ENCODE data around the gene LIMS2. TPM values are rescaled to one million over a fixed set of nuclear protein-coding genes. Genes with fewer than 3 reads are reported as not detected.

LIMS2 gene
- total and polyA plus RNA-seq, 5 experiments from 2014 or later: 3.4 to 12.5 (median 10.1) TPM

GRCh38 chr2:127659408-127660290 lies 15.7 kb downstream of the LIMS2 start:
- Mint-ChIP-seq H3K36me3 (peaks cover 0 to 3% (median 0%) of the 10 kb centered on the region in 3 donors), H3K4me1 (peaks cover 0 to 7% (median 3%) of the 10 kb centered on the region in 4 donors), H3K9me3 (no peaks in the 10 kb centered on the region), H3K4me3 (no peak overlapping the region), H3K27ac (no peak overlapping the region), H3K27me3 (peaks cover 12 to 46% (median 28%) of the 10 kb centered on the region in 5 donors)
- ATAC-seq (no peak), DNase-seq (peak in 1 of 10 donors; percentile 38)
- POLR2A ChIA-PET: no interaction called here

- Mint-ChIP-seq H3K4me3 (no peak overlapping the region), H3K27ac (no peak overlapping the region), H3K4me1 (peaks cover 0 to 6% (median 3%) of the 10 kb centered on the region in 4 donors), H3K36me3 (peaks cover 0 to 4% (median 0%) of the 10 kb centered on the region in 3 donors), H3K27me3 (peaks cover 12 to 42% (median 27%) of the 10 kb centered on the region in 5 donors), H3K9me3 (no peaks in the 10 kb centered on the region)
- POLR2A ChIA-PET: no interaction called here
- ATAC-seq (no peak), DNase-seq (peak in 1 of 10 donors; percentile 50)
These were observed 16.5 kb downstream of the LIMS2 start for GRCh38 chr2:127658641-127659407.

DNA sequence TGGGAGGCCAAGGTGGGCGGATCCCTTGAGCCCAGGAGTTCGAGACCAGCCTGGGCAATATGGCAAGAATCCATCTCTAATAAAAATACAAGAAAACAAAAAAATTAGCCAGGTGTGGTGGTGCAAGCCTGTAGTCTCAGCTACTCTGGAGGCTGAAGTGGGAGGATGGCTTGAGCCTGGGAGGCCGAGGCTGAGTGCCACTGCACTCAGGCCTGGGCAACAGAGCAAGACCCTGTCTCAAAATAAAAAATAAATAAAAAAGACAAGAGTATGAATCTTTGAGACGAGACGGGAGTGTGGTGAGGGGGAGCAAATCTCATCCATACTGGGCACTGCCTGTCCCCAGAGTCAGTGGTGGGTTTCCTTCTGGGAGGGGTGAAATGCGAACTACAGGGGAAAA lies 17.2 kb downstream of the LIMS2 start:
- ATAC-seq (no peak), DNase-seq (no peak)
- peak overlapping the region in 1 of 10 donors; percentile 68 for H3K27ac Mint-ChIP-seq
- no peaks in the 10 kb centered on the region for H3K4me1 Mint-ChIP-seq
- H3K4me3 Mint-ChIP-seq: no peak overlapping the region
- peaks cover 6 to 35% (median 20%) of the 10 kb centered on the region in 5 donors for H3K27me3 Mint-ChIP-seq
- POLR2A ChIA-PET: no interaction called here
- H3K36me3 Mint-ChIP-seq: peaks cover 0 to 2% (median 0%) of the 10 kb centered on the region in 3 donors
- H3K9me3 Mint-ChIP-seq: no peaks in the 10 kb centered on the region

DNA sequence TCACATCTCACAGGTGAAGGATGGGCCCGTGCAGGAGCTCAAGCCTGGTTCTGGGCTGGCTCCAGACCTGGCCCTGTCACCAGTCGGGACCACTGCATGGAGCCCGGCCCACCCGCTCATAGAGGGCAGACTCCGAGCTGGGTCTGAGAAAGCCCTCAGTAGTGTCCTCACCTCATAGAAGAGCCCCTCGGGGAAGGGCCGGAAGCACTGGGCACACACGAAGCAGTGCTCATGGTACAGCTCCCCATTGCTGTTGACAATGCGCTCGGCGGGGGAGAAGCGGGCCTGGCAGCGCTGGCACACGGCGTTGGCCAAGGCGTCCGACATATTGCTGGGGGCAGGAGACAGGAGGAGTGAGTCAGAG lies 18.1 kb downstream of the LIMS2 start:
- no peak overlapping the region for H3K27ac Mint-ChIP-seq
- DNase-seq (no peak), ATAC-seq (no peak)

DNA sequence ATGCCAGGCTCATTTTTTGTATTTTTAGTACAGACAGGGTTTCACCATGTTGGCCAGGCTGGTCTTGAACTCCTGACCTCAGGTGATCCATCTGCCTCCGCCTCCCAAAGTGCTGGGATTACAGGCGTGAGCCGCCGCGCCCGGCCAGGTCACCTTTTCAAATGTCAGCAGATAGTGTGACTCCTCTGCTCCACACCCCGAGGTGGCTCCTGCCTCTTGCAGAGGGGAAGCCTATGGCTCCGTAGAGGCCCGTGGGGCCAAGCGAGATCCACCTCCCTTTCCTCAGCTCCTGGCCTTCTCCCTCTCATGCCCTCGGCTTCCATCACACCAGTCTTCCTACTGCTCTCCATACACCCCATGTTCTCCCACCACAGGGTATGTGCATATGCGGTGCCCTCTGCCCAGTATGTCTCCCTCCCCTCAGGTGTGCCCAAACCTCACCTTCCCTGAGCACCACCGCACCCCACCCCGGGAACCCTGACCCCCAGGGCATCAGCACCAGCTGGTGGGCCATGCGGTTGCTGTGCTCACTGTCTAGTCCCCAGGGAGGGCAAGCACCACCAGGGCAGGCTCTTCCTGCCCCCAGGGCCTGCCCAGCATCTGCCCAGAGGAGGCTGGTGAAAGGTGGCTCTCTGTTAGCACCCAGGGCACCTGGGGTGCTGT lies 18.6 kb downstream of the LIMS2 start:
- peaks cover 0 to 12% (median under 1%) of the 10 kb centered on the region in 4 donors for H3K4me1 Mint-ChIP-seq
- H3K4me3 Mint-ChIP-seq: no peak overlapping the region
- no peak overlapping the region for H3K27ac Mint-ChIP-seq
- peak in 1 of 10 donors; percentile 50 for DNase-seq
- ATAC-seq: no peak
- peaks cover 0 to 2% (median 0%) of the 10 kb centered on the region in 3 donors for H3K36me3 Mint-ChIP-seq
- H3K9me3 Mint-ChIP-seq: no peaks in the 10 kb centered on the region
- peaks cover 0 to 23% (median 13%) of the 10 kb centered on the region in 5 donors for H3K27me3 Mint-ChIP-seq
- POLR2A ChIA-PET: no interaction called here

More for the DNA sequence above, 18.1 kb downstream of the LIMS2 start:
- no peak overlapping the region for H3K4me3 Mint-ChIP-seq
- H3K36me3 Mint-ChIP-seq: peaks cover 0 to 2% (median 0%) of the 10 kb centered on the region in 3 donors
- POLR2A ChIA-PET: no interaction called here
- peaks cover 0 to 8% (median under 1%) of the 10 kb centered on the region in 4 donors for H3K4me1 Mint-ChIP-seq
- H3K27me3 Mint-ChIP-seq: peaks cover 1 to 28% (median 17%) of the 10 kb centered on the region in 5 donors
- H3K9me3 Mint-ChIP-seq: no peaks in the 10 kb centered on the region

GRCh38 chr2:127655209-127656073 lies 19.9 kb downstream of the LIMS2 start:
- H3K36me3 Mint-ChIP-seq: peaks cover 0 to 2% (median 0%) of the 10 kb centered on the region in 3 donors
- DNase-seq: peak in 1 of 10 donors; percentile 45
- no peaks in the 10 kb centered on the region for H3K9me3 Mint-ChIP-seq
- no peak overlapping the region for H3K27ac Mint-ChIP-seq
- no peak overlapping the region for H3K4me3 Mint-ChIP-seq
- peaks cover 0 to 10% (median 2%) of the 10 kb centered on the region in 5 donors for H3K27me3 Mint-ChIP-seq
- POLR2A ChIA-PET: no interaction called here
- ATAC-seq: no peak
- peaks cover 0 to 12% (median under 1%) of the 10 kb centered on the region in 4 donors for H3K4me1 Mint-ChIP-seq

DNA sequence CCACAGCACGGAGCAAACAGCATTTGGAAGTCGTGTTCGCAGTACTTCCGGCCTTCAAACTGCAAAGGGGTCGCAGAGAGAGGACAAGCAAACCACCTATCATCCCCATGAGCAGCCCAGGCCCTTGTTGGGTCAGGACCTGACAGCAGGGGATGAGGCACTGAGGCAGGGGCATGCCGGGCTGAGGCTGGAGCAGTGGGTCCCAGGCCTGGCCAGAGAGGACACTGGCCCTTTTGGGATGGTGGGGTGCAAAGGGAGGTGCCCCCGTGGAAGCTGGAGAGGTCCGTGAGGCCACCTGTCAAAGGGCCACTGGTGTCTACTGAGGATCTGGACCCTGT lies 20.5 kb downstream of the LIMS2 start:
- Mint-ChIP-seq H3K4me3 (no peak overlapping the region), H3K27ac (no peak overlapping the region), H3K9me3 (no peaks in the 10 kb centered on the region), H3K4me1 (peaks cover under 1 to 14% (median 1%) of the 10 kb centered on the region in 4 donors), H3K27me3 (peaks cover 0 to 8% (median 0%) of the 10 kb centered on the region in 5 donors), H3K36me3 (peaks cover 0 to 2% (median 0%) of the 10 kb centered on the region in 3 donors)
- no peak for ATAC-seq
- POLR2A ChIA-PET: no interaction called here
- peak in 1 of 10 donors; percentile 45 for DNase-seq

DNA sequence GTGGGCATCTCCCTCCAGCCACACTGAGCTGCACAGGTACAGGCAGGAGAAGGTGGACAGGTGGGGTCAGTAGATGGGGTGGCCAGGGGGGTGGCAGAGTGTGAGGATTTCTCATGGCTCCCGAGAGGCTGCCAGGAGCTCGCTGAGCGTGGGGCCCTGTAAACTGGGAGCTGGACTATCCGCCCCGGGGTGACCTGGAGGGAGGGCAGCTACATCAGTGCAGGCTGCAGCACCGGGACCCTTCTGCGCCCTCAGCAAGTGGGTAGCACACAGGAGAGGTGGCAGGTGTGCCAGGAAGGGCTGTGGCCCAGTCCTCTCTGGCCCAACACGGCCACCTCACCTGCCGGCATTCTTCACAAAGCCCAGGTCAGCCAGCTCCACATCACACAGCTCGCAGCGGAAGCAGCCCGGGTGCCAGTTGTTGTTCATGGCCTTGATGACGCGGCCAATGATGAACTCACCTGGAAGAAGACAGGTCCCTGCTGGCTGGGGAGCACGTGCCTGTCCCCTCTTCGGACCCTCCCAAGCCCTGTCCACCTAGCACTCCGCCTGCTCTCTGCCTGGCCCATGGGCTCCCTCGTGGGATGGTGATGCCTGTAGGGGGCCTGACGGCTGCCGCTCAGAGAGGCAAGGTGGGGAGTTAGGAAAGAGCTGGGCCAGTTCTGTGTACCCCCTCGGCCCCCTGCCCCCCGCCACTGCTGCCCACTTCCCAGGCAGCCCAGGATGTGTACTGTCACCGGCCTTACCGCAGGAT lies 21.1 kb downstream of the LIMS2 start:
- H3K27me3 Mint-ChIP-seq: peaks cover 0 to 6% (median 0%) of the 10 kb centered on the region in 5 donors
- H3K36me3 Mint-ChIP-seq: peaks cover 0 to 2% (median 0%) of the 10 kb centered on the region in 3 donors
- H3K27ac Mint-ChIP-seq: no peak overlapping the region
- peaks cover 4 to 17% (median 6%) of the 10 kb centered on the region in 4 donors for H3K4me1 Mint-ChIP-seq
- POLR2A ChIA-PET: interaction anchor here (0.8 to 1.1 kb wide), 2 partner anchors 17 to 45 kb away, joined by 3 read pairs; no protein-coding TSS in a partner anchor
- DNase-seq (no peak), ATAC-seq (no peak)
- H3K9me3 Mint-ChIP-seq: no peaks in the 10 kb centered on the region
- H3K4me3 Mint-ChIP-seq: no peak overlapping the region

- Mint-ChIP-seq H3K9me3 (no peaks in the 10 kb centered on the region), H3K27me3 (peaks cover 0 to under 1% (median 0%) of the 10 kb centered on the region in 5 donors), H3K4me1 (peaks cover 6 to 22% (median 12%) of the 10 kb centered on the region in 4 donors), H3K27ac (peak overlapping the region in 2 of 10 donors; percentile 29 to 37), H3K4me3 (no peak overlapping the region), H3K36me3 (peaks cover 0 to 2% (median 0%) of the 10 kb centered on the region in 3 donors)
- ATAC-seq (no peak), DNase-seq (no peak)
- POLR2A ChIA-PET: interaction anchor here (0.8 to 1.1 kb wide), 2 partner anchors 17 to 44 kb away, joined by 3 read pairs; no protein-coding TSS in a partner anchor
These were observed 21.8 kb downstream of the LIMS2 start for GRCh38 chr2:127653421-127654083.

DNA sequence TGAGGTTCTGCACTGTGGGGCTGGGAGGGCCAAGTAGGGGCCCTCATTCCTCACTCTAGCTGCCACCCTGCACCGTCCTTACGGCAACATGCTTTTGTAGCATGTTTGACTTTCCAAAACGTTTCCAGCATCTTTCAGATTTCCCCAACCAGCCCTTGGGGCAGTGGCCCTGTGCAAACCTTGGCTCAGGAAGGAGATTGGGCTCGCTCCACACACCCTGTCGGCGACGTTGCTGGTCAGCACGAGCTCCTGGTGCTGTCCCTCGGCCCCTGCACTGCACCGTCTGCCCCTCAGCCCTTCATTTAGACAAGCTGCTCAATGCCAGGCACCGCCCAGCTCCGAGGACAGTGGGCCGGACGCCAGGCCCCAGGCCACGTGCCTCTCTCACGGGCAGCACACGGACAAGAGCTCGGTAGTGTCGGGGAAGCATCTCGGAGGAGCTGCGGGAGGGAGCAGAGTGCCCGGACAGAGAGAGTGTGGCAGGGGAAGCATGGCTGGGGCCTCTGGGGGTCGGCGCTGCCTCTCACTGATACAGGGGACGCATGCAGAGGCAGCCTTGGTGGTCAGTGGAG lies 22.5 kb downstream of the LIMS2 start:
- H3K4me1 Mint-ChIP-seq: peaks cover 8 to 29% (median 18%) of the 10 kb centered on the region in 4 donors
- DNase-seq: peak in 1 of 10 donors; percentile 56
- POLR2A ChIA-PET: interaction anchor here (0.6 to 4.2 kb wide), 3 partner anchors 12 to 36 kb away, joined by 3 to 19 read pairs (median 7); no protein-coding TSS in a partner anchor

More for the DNA sequence above, 22.5 kb downstream of the LIMS2 start:
- Mint-ChIP-seq H3K4me3 (no peak overlapping the region), H3K36me3 (peaks cover 0 to 2% (median 0%) of the 10 kb centered on the region in 3 donors), H3K9me3 (no peaks in the 10 kb centered on the region), H3K27me3 (no peaks in the 10 kb centered on the region), H3K27ac (peak overlapping the region in 2 of 10 donors; percentile 17 to 29)
- no peak for ATAC-seq
